Endothelial cell (in vitro differentiated cells): Measurements from ENCODE around the gene TNNI2. TPM values are rescaled to one million over a fixed set of nuclear protein-coding genes. Genes with fewer than 3 reads are reported as not detected.

Experiments used
- DNase-seq: peaks from one replicate; pipeline ENCODE4 v3.0.0; 2021; ENCODE audit warnings: low spot score
- H3K27ac Mint-ChIP-seq: one replicate; pipeline ENCODE4 v1.8.0; 2021; ENCODE audit warnings: mixed read lengths, inconsistent platforms; ENCODE audit not compliant: unreplicated experiment
- H3K27me3 Mint-ChIP-seq: one replicate; pipeline ENCODE4 v1.8.0; 2021; ENCODE audit warnings: mild to moderate bottlenecking, moderate library complexity, mixed read lengths, inconsistent platforms; ENCODE audit not compliant: unreplicated experiment
- H3K36me3 Mint-ChIP-seq: one replicate; pipeline ENCODE4 v1.8.0; 2021; ENCODE audit warnings: mild to moderate bottlenecking, low read depth, mixed read lengths, inconsistent platforms; ENCODE audit not compliant: unreplicated experiment
- H3K4me1 Mint-ChIP-seq: one replicate; pipeline ENCODE4 v1.8.0; 2021; ENCODE audit warnings: mild to moderate bottlenecking, mixed read lengths, inconsistent platforms; ENCODE audit not compliant: unreplicated experiment
- H3K4me3 Mint-ChIP-seq: one replicate; pipeline ENCODE4 v1.8.0; 2021; ENCODE audit warnings: mild to moderate bottlenecking, mixed read lengths, inconsistent platforms; ENCODE audit not compliant: unreplicated experiment
- H3K9me3 Mint-ChIP-seq: one replicate; pipeline ENCODE4 v1.8.0; 2021; ENCODE audit warnings: mixed read lengths, inconsistent platforms; ENCODE audit not compliant: unreplicated experiment
- total RNA-seq: library from RNA; stranded (reverse); fragmentation: NEBNext Ultra II Directional; extraction: Animal tissue kit (Norgen Biotek cat#: 25700); gene quantifications from one replicate; pipeline ENCODE4 v1.2.1, GENCODE V29; 2021; ENCODE audit not compliant: unreplicated experiment
- TF ChIP-seq, protein P1 (sequence below): fragments of 200-600 bp; sonication (generic); IDR thresholded peaks from one replicate; pipeline ENCODE4 v1.5.0; 2021; ENCODE audit warnings: antibody characterized with exemption; ENCODE audit not compliant: unreplicated experiment

TNNI2 gene
- total RNA-seq, 1 donor from 2014 or later: not detected

DNA sequence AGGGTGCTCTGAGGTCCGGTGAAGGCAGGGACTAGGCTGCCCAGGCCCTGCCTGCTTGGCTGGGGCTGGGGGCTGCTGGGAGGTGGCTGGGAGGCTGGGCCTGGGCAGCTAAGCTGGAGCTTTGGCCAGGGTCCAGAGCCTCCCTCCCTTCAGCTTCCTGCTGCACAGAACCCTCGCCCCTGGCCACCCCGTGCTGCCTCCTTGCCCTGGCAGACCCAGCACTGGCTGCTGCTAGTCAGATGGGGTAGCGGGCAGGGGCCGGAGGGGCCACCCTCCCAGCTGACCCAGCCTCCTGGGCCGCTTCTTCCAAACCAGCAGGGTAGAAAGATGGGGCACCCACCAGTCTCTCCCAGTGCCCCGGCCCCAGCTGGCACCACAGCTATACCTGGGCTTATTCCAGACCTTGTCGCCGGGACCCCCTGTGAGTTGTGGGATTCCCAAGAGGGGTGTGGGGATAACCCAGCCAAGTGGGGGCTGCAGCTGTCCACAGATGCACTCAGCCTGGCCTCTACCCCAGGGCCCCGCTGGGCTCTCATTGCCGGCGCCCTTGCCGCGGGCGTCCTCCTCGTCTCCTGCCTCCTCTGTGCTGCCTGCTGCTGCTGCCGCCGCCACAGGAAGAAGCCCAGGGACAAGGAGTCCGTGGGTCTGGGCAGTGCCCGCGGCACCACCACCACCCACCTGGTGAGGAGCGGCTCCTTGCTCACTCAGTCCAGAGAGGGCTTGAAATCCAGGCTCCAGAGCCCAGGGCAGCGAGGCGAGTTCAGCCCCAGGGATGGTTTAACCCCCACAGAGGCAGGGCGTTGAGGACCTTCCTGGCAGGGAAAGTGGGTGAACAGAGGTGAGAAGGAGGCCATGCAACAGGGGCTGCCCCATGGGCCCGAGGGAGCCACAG, 3.8 kb upstream of the TNNI2 start, which contains the start of gene SYT8:
Gene SYT8 (plus strand): TSS at position 212 of the 892 bp plus-strand sequence. CDS start 116 bp downstream, at position 328.
- peaks cover 4% of the 10 kb centered on the region for H3K27me3 Mint-ChIP-seq
- H3K4me1 Mint-ChIP-seq: no peaks in the 10 kb centered on the region
- no peaks in the 10 kb centered on the region for H3K36me3 Mint-ChIP-seq
- H3K4me3 Mint-ChIP-seq: no peak within 1 kb of the TSS
- TF ChIP-seq, protein P1, sequence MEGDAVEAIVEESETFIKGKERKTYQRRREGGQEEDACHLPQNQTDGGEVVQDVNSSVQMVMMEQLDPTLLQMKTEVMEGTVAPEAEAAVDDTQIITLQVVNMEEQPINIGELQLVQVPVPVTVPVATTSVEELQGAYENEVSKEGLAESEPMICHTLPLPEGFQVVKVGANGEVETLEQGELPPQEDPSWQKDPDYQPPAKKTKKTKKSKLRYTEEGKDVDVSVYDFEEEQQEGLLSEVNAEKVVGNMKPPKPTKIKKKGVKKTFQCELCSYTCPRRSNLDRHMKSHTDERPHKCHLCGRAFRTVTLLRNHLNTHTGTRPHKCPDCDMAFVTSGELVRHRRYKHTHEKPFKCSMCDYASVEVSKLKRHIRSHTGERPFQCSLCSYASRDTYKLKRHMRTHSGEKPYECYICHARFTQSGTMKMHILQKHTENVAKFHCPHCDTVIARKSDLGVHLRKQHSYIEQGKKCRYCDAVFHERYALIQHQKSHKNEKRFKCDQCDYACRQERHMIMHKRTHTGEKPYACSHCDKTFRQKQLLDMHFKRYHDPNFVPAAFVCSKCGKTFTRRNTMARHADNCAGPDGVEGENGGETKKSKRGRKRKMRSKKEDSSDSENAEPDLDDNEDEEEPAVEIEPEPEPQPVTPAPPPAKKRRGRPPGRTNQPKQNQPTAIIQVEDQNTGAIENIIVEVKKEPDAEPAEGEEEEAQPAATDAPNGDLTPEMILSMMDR: no peak
- no peak within 1 kb of the TSS for H3K27ac Mint-ChIP-seq
- no peaks in the 10 kb centered on the region for H3K9me3 Mint-ChIP-seq
- DNase-seq: no peak

DNA sequence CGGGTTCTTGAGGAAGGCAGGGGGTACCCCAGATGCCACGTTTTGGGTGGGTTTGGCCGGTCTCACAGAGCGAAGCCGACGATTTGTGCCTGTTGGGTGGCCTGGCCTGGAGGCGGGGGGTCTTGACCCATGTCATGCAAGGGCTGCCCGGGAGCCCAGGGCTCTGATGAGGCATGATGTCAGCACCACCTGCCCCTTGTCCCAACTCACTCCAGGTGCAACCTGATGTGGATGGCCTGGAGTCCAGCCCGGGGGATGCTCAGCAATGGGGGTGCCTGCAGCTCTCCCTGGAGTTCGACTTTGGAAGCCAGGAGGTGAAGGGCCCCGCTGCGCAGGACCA, 3.1 kb upstream of the TNNI2 start:
- peaks cover 4% of the 10 kb centered on the region for H3K27me3 Mint-ChIP-seq
- no peak overlapping the region for H3K4me3 Mint-ChIP-seq
- no peaks in the 10 kb centered on the region for H3K9me3 Mint-ChIP-seq
- TF ChIP-seq, protein P1: no peak
- H3K27ac Mint-ChIP-seq: no peak overlapping the region
- H3K36me3 Mint-ChIP-seq: no peaks in the 10 kb centered on the region
- no peaks in the 10 kb centered on the region for H3K4me1 Mint-ChIP-seq
- DNase-seq: no peak

DNA sequence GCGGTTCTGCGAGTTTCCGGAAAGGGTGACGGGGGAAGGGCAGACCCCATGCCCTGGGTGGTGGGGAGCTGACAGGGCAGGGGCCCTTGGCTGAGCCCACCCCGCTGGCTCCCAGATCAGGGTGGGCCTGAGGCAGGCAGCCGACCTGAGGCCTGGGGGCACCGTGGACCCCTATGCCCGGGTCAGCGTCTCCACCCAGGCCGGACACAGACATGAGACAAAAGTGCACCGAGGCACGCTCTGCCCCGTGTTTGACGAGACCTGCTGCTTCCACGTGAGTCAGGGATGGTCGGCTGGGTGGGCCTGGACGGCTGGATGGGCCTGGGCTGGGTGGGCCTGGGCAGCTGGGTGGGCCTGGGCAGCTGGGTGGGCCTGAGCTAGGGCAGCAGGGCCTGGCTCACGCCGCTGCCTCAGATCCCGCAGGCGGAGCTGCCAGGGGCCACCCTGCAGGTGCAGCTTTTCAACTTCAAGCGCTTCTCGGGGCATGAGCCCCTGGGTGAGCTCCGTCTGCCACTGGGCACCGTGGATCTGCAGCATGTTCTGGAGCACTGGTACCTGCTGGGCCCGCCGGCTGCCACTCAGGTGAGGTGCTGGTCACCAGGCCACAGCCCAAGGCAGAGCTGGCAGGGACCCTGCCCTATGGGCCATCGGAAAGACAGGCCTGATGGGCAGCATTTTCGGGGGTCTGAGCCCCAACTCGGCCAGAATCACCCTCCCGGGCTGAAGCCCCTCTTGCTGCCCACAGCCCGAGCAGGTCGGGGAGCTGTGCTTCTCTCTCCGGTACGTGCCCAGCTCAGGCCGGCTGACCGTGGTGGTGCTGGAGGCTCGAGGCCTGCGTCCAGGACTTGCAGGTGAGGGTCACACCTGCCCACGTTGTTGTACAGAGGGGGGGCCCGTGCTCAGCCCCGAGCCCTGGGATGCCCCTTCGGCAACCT, 2.5 kb upstream of the TNNI2 start:
- no peaks in the 10 kb centered on the region for H3K4me1 Mint-ChIP-seq
- TF ChIP-seq, protein P1: no peak
- no peaks in the 10 kb centered on the region for H3K9me3 Mint-ChIP-seq
- DNase-seq: no peak
- H3K4me3 Mint-ChIP-seq: no peak overlapping the region
- H3K27me3 Mint-ChIP-seq: peaks cover 4% of the 10 kb centered on the region
- H3K27ac Mint-ChIP-seq: no peak overlapping the region
- no peaks in the 10 kb centered on the region for H3K36me3 Mint-ChIP-seq

DNA sequence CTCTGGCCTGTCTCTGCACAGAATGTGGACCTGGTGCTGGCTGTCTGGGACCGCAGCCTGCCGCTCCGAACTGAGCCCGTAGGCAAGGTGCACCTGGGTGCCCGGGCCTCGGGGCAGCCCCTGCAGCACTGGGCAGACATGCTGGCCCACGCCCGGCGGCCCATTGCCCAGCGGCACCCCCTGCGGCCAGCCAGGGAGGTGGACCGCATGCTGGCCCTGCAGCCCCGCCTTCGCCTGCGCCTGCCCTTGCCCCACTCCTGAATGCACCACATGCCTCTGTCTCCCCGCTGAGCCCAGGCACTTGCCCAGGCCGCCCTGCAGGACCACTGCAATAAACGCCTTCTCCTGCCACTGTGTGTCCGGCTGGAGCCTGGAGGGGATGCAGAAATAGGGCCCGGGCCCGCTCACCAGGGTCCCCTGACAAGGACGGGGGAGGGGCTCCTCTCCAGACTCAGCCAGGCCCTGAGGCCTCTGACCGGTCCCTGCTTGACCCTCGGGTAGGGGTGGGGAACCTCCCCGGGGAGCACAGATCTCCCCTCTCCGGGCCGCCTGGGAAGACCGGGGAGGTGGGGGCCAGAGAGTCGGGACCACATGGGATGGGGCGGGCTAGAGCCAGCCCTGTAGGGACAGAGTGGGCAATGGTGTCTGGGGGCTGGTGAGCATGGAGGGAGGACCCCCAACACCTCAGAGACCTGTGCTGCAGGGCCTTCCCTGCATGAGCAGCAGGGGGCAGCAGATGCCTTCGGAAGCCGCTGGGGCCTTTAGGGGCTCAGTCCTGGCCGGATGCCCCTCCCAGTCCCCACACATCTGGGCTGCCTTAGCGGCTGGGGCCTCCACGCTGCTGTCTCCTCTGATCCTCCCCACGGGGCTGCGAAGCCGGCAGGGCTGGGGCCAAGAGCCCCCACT, 1.4 kb upstream of the TNNI2 start:
- TF ChIP-seq, protein P1: peak; percentile 80
- peak; percentile 75 for DNase-seq
- Mint-ChIP-seq H3K36me3 (no peaks in the 10 kb centered on the region), H3K27me3 (peaks cover 1% of the 10 kb centered on the region), H3K4me1 (no peaks in the 10 kb centered on the region), H3K27ac (no peak overlapping the region), H3K9me3 (no peaks in the 10 kb centered on the region), H3K4me3 (no peak overlapping the region)
